Fibroblast of pulmonary artery (primary cell): ENCODE measurements around the gene ZNF213.
"Not testable (repeated sequence)": the region's sequence is repeated elsewhere in the genome, so short reads cannot be mapped to it uniquely, and the experiment has no call there.

Source experiments
- DNase-seq: peaks from one replicate; pipeline ENCODE4 v3.0.0-alpha.2; 2010; ENCODE audit warnings: low read depth
- H3K4me3 ChIP-seq: replicated peaks from 2 replicates; pipeline ENCODE4 v1.5.1; 2011; ENCODE audit warnings: low read depth, mild to moderate bottlenecking, control low read depth, low read length, moderate library complexity
- TF ChIP-seq, protein P1 (sequence below): IDR thresholded peaks from 2 replicates; pipeline ENCODE4 v1.5.1; 2011; ENCODE audit warnings: mild to moderate bottlenecking, control low read depth, low read length, inconsistent platforms; ENCODE audit errors: missing control alignments

Gene ZNF213

DNA sequence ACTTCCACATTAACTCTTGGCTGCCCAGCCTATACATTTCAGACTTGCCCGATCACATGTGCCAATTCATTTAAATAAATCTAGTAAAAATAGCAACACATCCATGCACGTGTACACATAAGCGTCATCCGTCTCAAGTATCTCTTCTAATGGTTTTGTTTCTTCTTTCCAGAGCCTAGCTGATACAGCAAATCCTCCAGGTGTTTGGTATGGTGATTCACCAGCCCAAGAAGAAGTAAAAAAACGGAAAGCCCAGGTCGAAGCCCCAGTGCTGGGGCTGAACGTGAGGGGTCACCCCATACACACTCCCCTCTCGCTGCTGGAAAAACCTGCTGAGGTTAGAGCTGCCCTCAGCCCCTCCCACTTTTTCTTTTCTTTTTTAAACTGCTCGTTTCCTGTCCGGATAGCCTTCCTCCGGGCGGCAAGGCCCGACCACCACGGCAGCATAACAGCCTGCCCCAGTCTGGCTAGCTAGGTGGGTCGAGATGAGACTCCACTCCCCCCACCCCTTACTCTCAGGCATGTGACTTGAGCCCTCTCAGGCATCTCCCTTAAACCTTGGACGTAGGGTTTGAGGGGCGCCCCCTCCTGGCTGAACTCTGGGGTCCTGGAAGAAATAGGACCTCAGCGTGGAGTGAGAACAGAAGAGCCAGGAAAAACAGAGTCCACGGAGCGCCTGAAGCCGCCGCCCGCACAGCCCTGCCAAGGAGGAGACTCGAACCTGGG is 39.2 kb downstream of the ZNF213 start:
- TF ChIP-seq, protein P1, sequence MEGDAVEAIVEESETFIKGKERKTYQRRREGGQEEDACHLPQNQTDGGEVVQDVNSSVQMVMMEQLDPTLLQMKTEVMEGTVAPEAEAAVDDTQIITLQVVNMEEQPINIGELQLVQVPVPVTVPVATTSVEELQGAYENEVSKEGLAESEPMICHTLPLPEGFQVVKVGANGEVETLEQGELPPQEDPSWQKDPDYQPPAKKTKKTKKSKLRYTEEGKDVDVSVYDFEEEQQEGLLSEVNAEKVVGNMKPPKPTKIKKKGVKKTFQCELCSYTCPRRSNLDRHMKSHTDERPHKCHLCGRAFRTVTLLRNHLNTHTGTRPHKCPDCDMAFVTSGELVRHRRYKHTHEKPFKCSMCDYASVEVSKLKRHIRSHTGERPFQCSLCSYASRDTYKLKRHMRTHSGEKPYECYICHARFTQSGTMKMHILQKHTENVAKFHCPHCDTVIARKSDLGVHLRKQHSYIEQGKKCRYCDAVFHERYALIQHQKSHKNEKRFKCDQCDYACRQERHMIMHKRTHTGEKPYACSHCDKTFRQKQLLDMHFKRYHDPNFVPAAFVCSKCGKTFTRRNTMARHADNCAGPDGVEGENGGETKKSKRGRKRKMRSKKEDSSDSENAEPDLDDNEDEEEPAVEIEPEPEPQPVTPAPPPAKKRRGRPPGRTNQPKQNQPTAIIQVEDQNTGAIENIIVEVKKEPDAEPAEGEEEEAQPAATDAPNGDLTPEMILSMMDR = peak; percentile 34
- peak overlapping the region; percentile 5 for H3K4me3 ChIP-seq
- DNase-seq = no peak

DNA sequence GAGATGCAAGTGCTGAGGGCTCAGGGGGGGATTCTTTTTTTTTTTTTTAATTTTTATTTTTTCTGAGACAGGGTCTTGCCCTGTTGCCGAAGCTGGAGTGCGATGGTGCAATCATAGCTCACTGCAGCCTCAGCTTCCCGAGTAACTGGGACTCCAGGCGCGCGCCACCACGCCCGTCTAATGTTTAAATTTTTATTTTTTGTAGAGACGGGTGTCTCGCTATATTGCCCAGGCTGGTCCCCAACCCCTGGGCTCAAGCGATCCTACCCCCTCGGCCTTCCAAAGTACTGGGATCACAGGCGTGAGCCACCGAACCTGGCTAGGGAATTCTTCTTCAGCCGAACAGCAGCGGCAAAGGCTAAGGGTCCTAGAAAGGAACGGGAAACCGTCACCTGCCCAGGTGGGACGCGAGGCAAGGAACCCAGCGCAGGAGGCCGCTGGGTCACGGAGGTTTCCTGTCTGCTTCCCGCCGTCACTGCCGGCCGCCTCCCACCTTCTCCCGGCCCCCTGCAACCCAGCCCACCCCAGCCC is 39.9 kb downstream of the ZNF213 start:
- no peak overlapping the region for H3K4me3 ChIP-seq
- no peak for DNase-seq
- TF ChIP-seq, protein P1 = no peak

DNA sequence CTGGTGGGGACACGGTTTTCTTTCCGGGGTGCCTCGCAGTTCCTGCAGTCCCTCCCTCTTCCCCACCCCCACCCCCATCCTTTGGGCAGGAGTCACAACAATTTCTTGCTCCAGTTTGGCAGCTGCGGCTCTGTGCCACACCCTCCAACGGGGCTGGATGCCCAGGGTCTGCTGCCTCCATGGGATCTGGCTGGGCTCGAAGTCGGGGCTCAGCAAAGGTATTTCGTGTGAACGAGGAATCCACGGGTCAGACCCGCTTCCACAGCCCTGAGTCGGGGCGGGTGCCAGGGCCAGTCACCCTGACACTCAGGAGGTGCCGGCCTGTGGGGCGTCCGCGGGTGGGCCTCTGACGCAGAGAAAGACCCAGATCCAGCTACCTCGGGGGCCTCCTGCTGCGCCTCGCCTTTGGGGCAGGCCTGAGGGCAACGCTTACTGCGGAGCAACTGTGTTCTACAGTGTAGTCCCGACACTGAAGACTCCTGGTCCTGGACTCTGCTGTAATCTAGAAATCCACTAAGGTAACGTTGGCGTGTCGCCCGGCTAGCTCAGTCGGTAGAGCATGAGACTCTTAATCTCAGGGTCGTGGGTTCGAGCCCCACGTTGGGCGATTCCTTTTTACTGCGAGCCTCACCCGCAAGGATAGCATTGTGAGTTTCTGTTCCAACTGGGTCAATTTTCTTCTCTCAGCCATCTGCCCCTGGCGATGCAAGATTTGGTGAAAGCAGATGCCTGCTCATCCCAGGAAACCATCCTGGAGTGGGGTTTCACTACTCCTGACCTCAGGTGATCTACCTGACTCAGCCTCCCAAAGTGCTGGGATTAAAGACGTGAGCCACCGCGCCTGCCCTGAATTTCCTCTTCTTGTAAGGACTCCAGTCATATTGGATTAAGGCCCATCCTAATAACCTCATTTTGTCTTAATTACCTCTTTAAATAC is 40.6 kb downstream of the ZNF213 start:
- no peak overlapping the region for H3K4me3 ChIP-seq
- TF ChIP-seq, protein P1 = no peak
- DNase-seq = no peak

DNA sequence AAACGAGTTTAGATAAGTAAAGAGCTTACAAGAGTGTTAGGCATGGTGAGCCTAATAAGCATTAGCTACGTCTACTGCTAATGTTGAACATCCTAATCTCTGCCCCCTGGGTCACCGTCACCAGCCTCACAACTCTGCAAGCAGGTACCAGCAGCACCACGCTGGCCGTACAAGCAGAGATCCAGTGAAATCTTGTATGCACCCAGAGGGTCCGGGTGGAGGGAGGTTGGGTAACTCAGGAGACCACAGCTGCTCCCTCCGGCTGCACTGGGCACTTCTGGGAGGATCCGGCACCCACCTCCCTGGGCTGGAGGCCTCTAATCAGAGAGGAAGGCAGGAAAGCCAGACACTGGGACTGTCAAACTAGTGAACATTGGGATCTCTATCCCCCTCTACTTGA is 44.8 kb downstream of the ZNF213 start:
- H3K4me3 ChIP-seq = no peak overlapping the region
- TF ChIP-seq, protein P1 = no peak
- DNase-seq = no peak

DNA sequence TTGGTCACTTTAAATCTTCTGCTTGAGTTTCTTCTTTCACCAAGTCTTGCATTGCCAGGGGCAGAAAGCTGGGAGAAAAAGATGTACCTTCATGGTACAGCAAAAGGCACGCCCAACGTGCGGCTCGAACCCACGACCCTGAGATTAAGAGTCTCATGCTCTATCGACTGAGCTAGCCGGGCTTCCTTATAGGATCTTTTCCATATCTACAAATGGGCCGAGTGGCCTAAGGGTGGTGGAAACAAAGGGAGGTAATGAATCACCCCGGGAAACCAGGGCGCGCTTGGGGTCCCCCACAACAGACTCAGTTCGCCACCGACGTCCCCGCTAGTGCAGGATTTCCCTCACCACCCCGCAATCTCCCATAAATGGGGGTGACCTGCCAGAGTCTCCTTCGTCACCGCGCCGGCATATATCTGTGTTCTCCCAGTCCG is 45.6 kb downstream of the ZNF213 start:
- H3K4me3 ChIP-seq = no peak overlapping the region
- TF ChIP-seq, protein P1 = no peak
- DNase-seq = no peak

DNA sequence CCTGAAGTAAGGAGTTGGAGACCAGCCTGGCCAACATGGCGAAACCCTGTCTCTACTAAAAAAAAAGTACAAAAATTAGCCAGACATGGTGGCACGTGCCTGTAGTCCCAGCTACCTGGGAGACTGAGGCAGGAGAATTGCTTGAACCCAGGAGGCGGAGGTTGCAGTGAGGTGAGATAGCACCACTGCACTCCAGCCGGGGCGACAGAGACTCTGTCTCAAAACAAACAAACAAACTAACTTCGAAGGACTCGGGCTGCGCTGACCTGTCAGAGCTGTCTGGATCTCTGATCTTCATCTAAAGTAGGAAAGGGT is 47.4 kb downstream of the ZNF213 start:
- not testable (repeated sequence) for H3K4me3 ChIP-seq

More for the DNA sequence above, 47.4 kb downstream of the ZNF213 start:
- DNase-seq = not testable (repeated sequence)
